NCI-H510A treated with DMSO at 0.1 percent for 48 hours (cell line): Measurements from ENCODE around the gene PLD4.
"Not testable (repeated sequence)": the region's sequence is repeated elsewhere in the genome, so short reads cannot be mapped to it uniquely, and the experiment has no call there.

Experiments used
- DNase-seq: peaks from one replicate; lab custom pipeline; 2025; lab: John Stamatoyannopoulos, UW

PLD4 gene, protein sequence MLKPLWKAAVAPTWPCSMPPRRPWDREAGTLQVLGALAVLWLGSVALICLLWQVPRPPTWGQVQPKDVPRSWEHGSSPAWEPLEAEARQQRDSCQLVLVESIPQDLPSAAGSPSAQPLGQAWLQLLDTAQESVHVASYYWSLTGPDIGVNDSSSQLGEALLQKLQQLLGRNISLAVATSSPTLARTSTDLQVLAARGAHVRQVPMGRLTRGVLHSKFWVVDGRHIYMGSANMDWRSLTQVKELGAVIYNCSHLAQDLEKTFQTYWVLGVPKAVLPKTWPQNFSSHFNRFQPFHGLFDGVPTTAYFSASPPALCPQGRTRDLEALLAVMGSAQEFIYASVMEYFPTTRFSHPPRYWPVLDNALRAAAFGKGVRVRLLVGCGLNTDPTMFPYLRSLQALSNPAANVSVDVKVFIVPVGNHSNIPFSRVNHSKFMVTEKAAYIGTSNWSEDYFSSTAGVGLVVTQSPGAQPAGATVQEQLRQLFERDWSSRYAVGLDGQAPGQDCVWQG

GRCh38 chr14:104924421-104925213 lies at the start of gene PLD4:
TSS of gene PLD4 (plus strand) at chr14:104924879. CDS start at chr14:104927141, 2,262 bp downstream.
- no peak for DNase-seq

GRCh38 chr14:104875412-104875751 lies 49.3 kb upstream of the PLD4 start:
- DNase-seq, result no peak

GRCh38 chr14:104875811-104876210 lies 48.9 kb upstream of the PLD4 start:
- no peak for DNase-seq

GRCh38 chr14:104876251-104876699 lies 48.4 kb upstream of the PLD4 start:
- DNase-seq, result no peak

GRCh38 chr14:104877066-104877805 lies 47.4 kb upstream of the PLD4 start:
- DNase-seq, result no peak

DNA sequence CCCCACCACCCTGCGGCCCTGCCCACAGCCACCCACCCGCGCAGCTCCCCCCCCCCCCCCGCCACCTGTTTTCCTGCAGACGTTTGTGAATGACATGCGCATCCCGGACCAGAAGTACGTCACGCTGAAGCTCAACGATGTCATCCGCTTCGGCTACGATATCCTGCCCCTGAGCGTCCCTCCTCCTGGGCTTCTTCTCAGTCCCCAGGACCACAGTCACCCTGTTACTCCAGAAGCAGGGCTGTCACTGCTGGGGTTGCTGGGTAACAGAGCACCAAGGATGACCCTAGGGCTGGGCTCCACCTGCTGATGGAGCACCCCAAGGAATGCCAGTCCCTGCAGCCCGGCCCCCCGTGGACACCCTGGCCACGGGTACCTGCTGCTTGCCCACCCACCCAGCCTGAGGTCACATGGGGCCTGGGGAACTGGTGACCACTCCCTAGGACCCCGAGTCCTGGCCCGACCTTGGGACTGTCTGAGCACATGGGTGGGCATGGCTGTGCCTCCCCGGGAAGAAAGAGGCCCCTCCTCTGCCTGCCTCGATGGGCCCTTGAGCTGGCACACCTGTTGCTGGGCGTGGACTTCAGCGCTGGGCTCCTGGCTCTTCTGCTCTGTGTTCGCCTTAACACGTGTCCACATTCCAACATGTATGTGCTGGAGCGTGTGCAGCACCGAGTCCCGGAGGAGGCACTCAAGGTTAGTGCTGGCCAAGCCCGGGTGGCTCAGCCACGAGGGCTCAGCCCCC lies 46.7 kb upstream of the PLD4 start:
- DNase-seq, result no peak

- no peak for DNase-seq
These were observed 46.1 kb upstream of the PLD4 start for GRCh38 chr14:104878582-104878981.

DNA sequence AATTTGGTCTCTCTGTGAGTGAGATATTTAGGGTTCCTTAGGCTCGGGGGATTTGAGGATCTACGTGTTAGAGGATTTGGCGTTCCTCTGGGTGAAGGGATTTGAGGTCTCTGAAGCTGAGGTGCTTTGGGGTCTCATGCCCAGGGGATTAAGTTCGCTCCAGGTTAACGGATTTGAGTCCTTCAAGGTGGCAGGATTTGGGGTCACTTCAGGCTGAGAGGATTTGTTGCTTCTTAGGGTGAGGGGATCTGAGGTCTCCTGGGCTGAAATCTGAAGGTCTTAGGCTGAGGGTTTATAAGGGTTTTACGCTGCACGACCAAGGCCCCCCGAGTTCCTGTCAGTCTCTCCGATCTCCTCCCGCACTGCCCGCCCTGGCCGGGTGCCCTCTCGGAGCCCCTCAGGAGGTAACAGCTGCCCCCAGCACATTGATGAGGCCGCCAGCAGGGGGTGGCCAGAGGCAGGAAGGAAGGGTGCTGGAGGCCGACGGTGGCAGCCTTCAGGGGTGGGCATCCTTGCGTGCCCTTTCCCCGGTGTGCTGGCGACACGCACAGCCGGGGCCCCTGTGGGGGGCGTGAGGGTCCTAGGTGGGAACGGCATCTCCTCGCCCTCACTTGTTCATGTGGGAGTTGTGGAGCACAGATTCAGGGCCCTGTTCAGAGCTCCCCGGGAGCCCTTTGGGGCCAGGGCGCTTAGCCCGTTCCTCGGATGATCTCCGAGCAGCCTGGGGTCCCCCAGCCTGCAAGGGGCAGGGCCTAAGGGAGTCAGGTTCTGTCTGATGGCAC lies 45.3 kb upstream of the PLD4 start:
- no peak for DNase-seq

GRCh38 chr14:104879983-104880565 lies 44.6 kb upstream of the PLD4 start:
- no peak for DNase-seq

- DNase-seq, result no peak
These were observed 44.0 kb upstream of the PLD4 start for GRCh38 chr14:104880584-104881210.

GRCh38 chr14:104881369-104881979 lies 43.2 kb upstream of the PLD4 start:
- DNase-seq, result peak; percentile 12

- DNase-seq, result peak; percentile 83
These were observed 42.2 kb upstream of the PLD4 start for GRCh38 chr14:104882325-104882973.

GRCh38 chr14:104882991-104883660 lies 41.6 kb upstream of the PLD4 start:
- DNase-seq, result no peak

GRCh38 chr14:104883681-104884361 lies 40.9 kb upstream of the PLD4 start:
- no peak for DNase-seq

GRCh38 chr14:104884381-104884780 lies 40.3 kb upstream of the PLD4 start:
- not testable (repeated sequence) for DNase-seq

DNA sequence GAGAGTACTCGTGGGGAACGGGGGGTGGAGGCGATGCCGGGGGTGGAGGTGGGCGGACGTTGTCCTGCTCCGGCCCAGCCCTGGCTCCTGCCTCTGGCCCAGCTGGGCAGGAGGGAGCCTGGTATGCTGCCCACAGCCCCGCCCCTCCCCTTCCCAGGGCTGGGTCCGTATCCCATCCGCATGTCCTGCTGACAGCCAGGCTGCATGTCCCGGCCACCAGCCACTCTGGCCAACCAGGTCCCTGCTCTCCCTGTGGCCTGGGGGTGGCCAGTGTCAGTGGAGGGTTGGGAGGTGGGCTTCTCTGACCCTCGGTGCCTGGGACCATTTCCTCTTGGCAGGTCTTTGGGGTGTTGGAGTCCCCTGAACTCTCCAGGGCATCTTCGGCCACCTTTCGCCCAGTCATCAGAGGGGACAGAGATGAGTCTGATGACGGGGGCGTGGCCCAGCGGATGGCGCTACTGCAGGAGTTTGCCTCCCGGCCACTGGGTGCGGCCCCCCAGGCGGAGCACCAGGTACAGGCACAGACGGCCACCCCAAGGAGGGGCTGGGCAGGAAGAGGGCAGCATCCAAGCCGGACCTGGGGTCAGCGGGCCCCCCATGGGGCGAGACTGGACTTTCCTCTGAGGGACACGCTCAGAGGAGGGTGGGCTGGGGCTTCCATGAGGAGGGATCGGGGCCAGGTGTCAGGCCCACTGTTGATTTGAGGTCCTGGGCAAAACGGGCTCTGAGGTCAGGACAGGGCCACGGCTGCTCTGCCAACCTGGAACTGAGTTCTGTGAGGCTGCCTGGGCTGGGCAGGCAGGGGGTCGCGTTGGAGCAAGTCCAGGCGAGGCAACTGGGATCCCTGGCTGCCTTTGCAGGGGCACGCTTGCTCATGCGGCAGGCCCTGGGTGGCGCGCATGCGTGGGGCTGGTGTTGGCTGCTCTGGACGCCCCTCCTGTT lies 39.4 kb upstream of the PLD4 start:
- DNase-seq, result no peak
